Smooth muscle cell (in vitro differentiated cells): ENCODE measurements around the gene FMN1. TPM values are rescaled to one million over a fixed set of nuclear protein-coding genes. Genes with fewer than 3 reads are reported as not detected.

ENCODE experiments used
- DNase-seq: peaks from one replicate; lab custom pipeline; 2025; ENCODE audit not compliant: unreplicated experiment; lab: John Stamatoyannopoulos, UW
- H2AFZ ChIP-seq: fragments of 200-600 bp; sonication (generic); 2 replicates; pipeline ENCODE4 v1.6.0; 2016; ENCODE audit warnings: antibody characterized with exemption, low read depth, mild to moderate bottlenecking
- H3F3A ChIP-seq: fragments of 200-600 bp; sonication (generic); 2 replicates; pipeline ENCODE4 v1.6.0; 2017; ENCODE audit warnings: antibody characterized with exemption, low read depth
- H3K27ac ChIP-seq: fragments of 200-600 bp; sonication (generic); 2 replicates; pipeline ENCODE4 v1.5.1; 2016; ENCODE audit warnings: low read depth, mild to moderate bottlenecking
- H3K27me3 ChIP-seq: fragments of 200-600 bp; sonication (generic); 2 replicates; pipeline ENCODE4 v1.6.1; 2016; ENCODE audit warnings: low read depth, mild to moderate bottlenecking
- H3K36me3 ChIP-seq: fragments of 200-600 bp; sonication (generic); 2 replicates; pipeline ENCODE4 v1.5.1; 2016; ENCODE audit warnings: low read depth
- H3K4me1 ChIP-seq: fragments of 200-600 bp; sonication (generic); 2 replicates; pipeline ENCODE4 v1.5.1; 2016; ENCODE audit warnings: low read depth
- H3K4me2 ChIP-seq: fragments of 200-600 bp; sonication (generic); 2 replicates; pipeline ENCODE4 v1.6.0; 2016; ENCODE audit warnings: mild to moderate bottlenecking
- H3K4me3 ChIP-seq: fragments of 200-600 bp; sonication (generic); 2 replicates; pipeline ENCODE4 v1.5.1; 2016; ENCODE audit warnings: mild to moderate bottlenecking
- H3K79me2 ChIP-seq: fragments of 200-600 bp; sonication (generic); 2 replicates; pipeline ENCODE4 v1.6.0; 2016; ENCODE audit warnings: low read depth, mild to moderate bottlenecking
- H3K9ac ChIP-seq: fragments of 200-600 bp; sonication (generic); 2 replicates; pipeline ENCODE4 v1.6.0; 2016; ENCODE audit warnings: low read depth
- H3K9me3 ChIP-seq: fragments of 200-600 bp; sonication (generic); replicated peaks from 2 replicates; pipeline ENCODE4 v1.5.1; 2016; ENCODE audit warnings: low read depth
- H4K20me1 ChIP-seq: fragments of 200-600 bp; sonication (generic); 2 replicates; pipeline ENCODE4 v1.6.0; 2016; ENCODE audit warnings: low read depth
- CTCF ChIP-seq: fragments of 200-600 bp; sonication (generic); IDR thresholded peaks from 2 replicates; pipeline ENCODE4 v1.5.1; 2017; ENCODE audit warnings: borderline replicate concordance, mild to moderate bottlenecking, antibody characterized with exemption; ENCODE audit not compliant: insufficient read depth, poor library complexity, severe bottlenecking
- WGBS: methylation state at CpG from one replicate; pipeline ENCODE4 v1.1.7; 2016; ENCODE audit warnings: low lambda C conversion rate; 5-methylcytosine and 5-hydroxymethylcytosine counted together
- polyA plus RNA-seq: library from polyadenylated mRNA; unstranded; fragments of >200 nt; fragmentation: Nextera tagmentation; extraction: Ambion mirVana; gene quantifications from 2 replicates; pipeline ENCODE4 v1.2.1, GENCODE V29; 2016
- total RNA-seq: library from RNA; depleted of rRNA; stranded (reverse); fragments of >200 nt; gene quantifications from 2 replicates; pipeline ENCODE4 v1.2.3, GENCODE V29; 2014

The FMN1 gene
- total and polyA plus RNA-seq, 2 experiments from 2014 or later: 0.08 to 4.0 TPM

DNA sequence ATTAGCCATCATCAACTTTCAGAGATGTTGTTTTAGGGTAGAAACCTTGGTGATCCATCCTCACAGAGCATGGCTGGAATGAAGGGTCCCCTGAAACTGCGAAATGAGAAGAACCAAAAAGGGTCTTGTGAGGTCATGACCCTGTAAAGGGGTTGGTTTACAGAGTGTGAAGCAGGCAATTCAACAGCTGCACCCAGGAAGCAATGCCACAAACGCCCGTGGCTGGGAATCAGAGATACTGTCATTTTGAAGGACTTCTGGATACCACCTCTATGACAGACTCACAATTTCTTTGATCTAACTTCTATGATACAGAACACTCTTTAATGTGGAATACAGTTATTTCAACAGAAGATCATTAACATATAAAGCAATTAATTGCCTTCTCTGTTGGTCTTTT is 397.7 kb downstream of the FMN1 start:
- no peaks in the 10 kb centered on the region for H3F3A ChIP-seq
- no peak overlapping the region for H3K9ac ChIP-seq

DNA sequence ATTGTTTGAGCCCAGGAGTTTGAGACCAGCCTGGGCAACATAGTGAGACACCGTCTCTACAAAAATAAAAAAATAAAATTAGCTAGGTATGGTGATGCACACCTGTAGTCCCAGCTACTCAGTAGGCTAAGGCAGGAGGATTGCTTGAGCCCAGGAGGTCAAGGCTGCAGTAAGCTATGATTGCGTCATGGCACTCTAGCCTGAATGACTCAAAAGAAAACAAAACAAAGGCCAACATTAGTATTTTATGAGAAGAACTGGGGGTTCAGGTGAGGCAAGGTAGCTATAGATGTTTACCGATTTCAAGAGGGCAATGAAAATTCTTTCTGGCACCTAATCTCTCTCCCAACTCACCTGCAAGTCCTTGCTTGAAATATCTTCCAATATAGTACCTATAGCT is 399.5 kb downstream of the FMN1 start:
- Histone ChIP-seq H3K36me3 (no peaks in the 10 kb centered on the region), H4K20me1 (no peaks in the 10 kb centered on the region), H3K79me2 (no peaks in the 10 kb centered on the region), H3K9me3 (no peaks in the 10 kb centered on the region), H3K4me3 (no peak overlapping the region), H3K27ac (no peak overlapping the region), H3K4me2 (no peak overlapping the region), H3K27me3 (no peaks in the 10 kb centered on the region), H3F3A (no peaks in the 10 kb centered on the region), H2AFZ (no peak overlapping the region), H3K9ac (no peak overlapping the region), H3K4me1 (no peaks in the 10 kb centered on the region)
- WGBS: 62% methylated on average over 3 of the region's 3 CpGs
- TF ChIP-seq CTCF: no peak
- no peak for DNase-seq

More for the DNA sequence above, 397.7 kb downstream of the FMN1 start:
- H3K9me3 ChIP-seq: no peaks in the 10 kb centered on the region
- H3K79me2 ChIP-seq: no peaks in the 10 kb centered on the region
- H2AFZ ChIP-seq: no peak overlapping the region
- H3K4me2 ChIP-seq: no peak overlapping the region
- H4K20me1 ChIP-seq: no peaks in the 10 kb centered on the region
- no peak for DNase-seq
- no peaks in the 10 kb centered on the region for H3K36me3 ChIP-seq
- no peak overlapping the region for H3K27ac ChIP-seq
- peaks cover under 1% of the 10 kb centered on the region for H3K4me1 ChIP-seq
- WGBS: 93% methylated on average over 3 of the region's 3 CpGs
- H3K4me3 ChIP-seq: no peak overlapping the region
- no peaks in the 10 kb centered on the region for H3K27me3 ChIP-seq
- no peak for TF ChIP-seq CTCF

- Histone ChIP-seq H3K9ac (no peak overlapping the region), H3K4me1 (no peaks in the 10 kb centered on the region), H3K79me2 (no peaks in the 10 kb centered on the region), H3K27ac (no peak overlapping the region), H3K4me2 (no peak overlapping the region), H4K20me1 (no peaks in the 10 kb centered on the region), H2AFZ (no peak overlapping the region), H3K36me3 (no peaks in the 10 kb centered on the region), H3F3A (no peaks in the 10 kb centered on the region), H3K9me3 (no peaks in the 10 kb centered on the region), H3K27me3 (no peaks in the 10 kb centered on the region), H3K4me3 (no peak overlapping the region)
- no peak for TF ChIP-seq CTCF
- DNase-seq: no peak
- WGBS: 69% methylated on average over 2 of the region's 2 CpGs
These were observed 402.1 kb downstream of the FMN1 start for GRCh38 chr15:32792436-32792835.

DNA sequence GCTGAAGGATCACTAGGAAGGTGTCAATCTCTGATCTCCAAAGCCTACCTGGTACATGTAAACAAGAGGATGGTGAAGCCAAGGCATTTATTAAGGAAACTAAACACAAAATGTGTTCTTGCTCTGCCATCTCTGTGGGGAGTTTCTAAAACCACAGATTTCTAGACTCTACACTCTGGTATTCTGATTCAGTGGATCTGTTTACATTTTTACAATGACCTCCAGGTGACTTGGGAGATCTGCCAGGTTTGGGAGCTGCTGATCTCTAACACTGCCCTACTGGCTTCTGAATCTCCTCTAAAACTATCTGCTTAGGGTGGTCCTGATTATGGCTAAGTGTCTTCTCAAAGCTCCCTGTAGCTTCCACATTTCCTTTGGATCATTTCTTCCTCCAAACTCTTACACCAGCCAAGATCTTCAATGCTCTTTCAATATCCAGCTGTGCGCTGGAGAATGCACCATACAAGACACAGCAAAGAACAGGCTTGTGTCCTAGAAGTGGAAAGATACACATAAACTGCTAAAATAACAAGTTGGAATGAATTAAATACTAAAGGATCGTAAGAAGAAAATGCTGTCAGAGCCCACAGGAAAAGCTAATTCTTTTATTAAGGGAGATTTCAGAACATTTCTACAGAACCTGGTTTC is 404.0 kb downstream of the FMN1 start:
- no peak for DNase-seq
- H4K20me1 ChIP-seq: no peaks in the 10 kb centered on the region
- H3K9ac ChIP-seq: no peak overlapping the region
- no peaks in the 10 kb centered on the region for H3K79me2 ChIP-seq
- H3F3A ChIP-seq: no peaks in the 10 kb centered on the region
- no peaks in the 10 kb centered on the region for H3K27me3 ChIP-seq
- H2AFZ ChIP-seq: no peak overlapping the region
- TF ChIP-seq CTCF: no peak
- WGBS: 93% methylated on average over 2 of the region's 2 CpGs
- no peak overlapping the region for H3K4me3 ChIP-seq
- no peak overlapping the region for H3K4me2 ChIP-seq
- H3K27ac ChIP-seq: no peak overlapping the region
- H3K9me3 ChIP-seq: no peaks in the 10 kb centered on the region
- H3K4me1 ChIP-seq: no peaks in the 10 kb centered on the region
- no peaks in the 10 kb centered on the region for H3K36me3 ChIP-seq
